ENCODE measurements around the gene ESM1.

ESM1 gene

GRCh38 chr5:54975701-54976100, 9.7 kb downstream of the ESM1 start:
- no peak for DNase-seq

GRCh38 chr5:54969856-54970828, 15.3 kb downstream of the ESM1 start:
- no peak for DNase-seq

GRCh38 chr5:54969242-54969641, 16.2 kb downstream of the ESM1 start:
- DNase-seq = no peak

GRCh38 chr5:54965806-54966205, 19.6 kb downstream of the ESM1 start:
- DNase-seq = no peak

- DNase-seq = no peak
Measured at GRCh38 chr5:54964405-54964804, 21.0 kb downstream of the ESM1 start.

- DNase-seq = peak; percentile 47
Measured at GRCh38 chr5:54959673-54960418, 25.5 kb downstream of the ESM1 start.

- DNase-seq = no peak
Measured at GRCh38 chr5:54956922-54957321, 28.5 kb downstream of the ESM1 start.

GRCh38 chr5:54947187-54947586, 38.2 kb downstream of the ESM1 start:
- DNase-seq = no peak

GRCh38 chr5:54946306-54946819, 39.0 kb downstream of the ESM1 start:
- no peak for DNase-seq

GRCh38 chr5:54944364-54944763, 41.0 kb downstream of the ESM1 start:
- DNase-seq = peak; percentile 37

- no peak for DNase-seq
Measured at GRCh38 chr5:54942064-54942778, 43.2 kb downstream of the ESM1 start.

- DNase-seq = no peak
Measured at GRCh38 chr5:54936201-54936600, 49.2 kb downstream of the ESM1 start.

- DNase-seq = no peak
Measured at GRCh38 chr5:54932789-54933188, 52.6 kb downstream of the ESM1 start.

GRCh38 chr5:54930736-54931135, 54.7 kb downstream of the ESM1 start:
- no peak for DNase-seq
